Cardiac muscle cell (in vitro differentiated cells and primary cell): Measurements from ENCODE around the gene SEC62. TPM values are rescaled to one million over a fixed set of nuclear protein-coding genes. Genes with fewer than 3 reads are reported as not detected.
A peak's percentile ranks its signal among the peaks of the same experiment; 100 is the strongest.

Source experiments
- DNase-seq, 2 donors: peaks; one replicate each; pipeline versions ENCODE4 v3.0.0 to v3.0.0-alpha.2; 2010 to 2017; ENCODE audit warnings: low read depth in 1 of 2, low spot score in 1 of 2
- H3K27ac ChIP-seq: fragments of 200-600 bp; sonication (generic); 2 replicates; pipeline ENCODE4 v1.5.1; 2016
- H3K27me3 ChIP-seq: fragments of 200-600 bp; sonication (generic); 2 replicates; pipeline ENCODE4 v1.6.0; 2016; ENCODE audit warnings: control low read depth
- H3K36me3 ChIP-seq: fragments of 200-600 bp; sonication (generic); 2 replicates; pipeline ENCODE4 v1.5.1; 2016; ENCODE audit warnings: control low read depth
- H3K4me1 ChIP-seq: fragments of 200-600 bp; sonication (generic); 2 replicates; pipeline ENCODE4 v1.8.1; 2017; ENCODE audit warnings: low read depth, mild to moderate bottlenecking, mixed run types
- H3K4me3 ChIP-seq: fragments of 200-600 bp; sonication (generic); 2 replicates; pipeline ENCODE4 v1.5.1; 2016; ENCODE audit warnings: mild to moderate bottlenecking
- H3K9me3 ChIP-seq: fragments of 200-600 bp; sonication (generic); 2 replicates; pipeline ENCODE4 v1.5.1; 2017; ENCODE audit warnings: low read depth, mild to moderate bottlenecking, control low read depth
- polyA plus RNA-seq: library from polyadenylated mRNA; unstranded; fragments of >200 nt; fragmentation: Nextera tagmentation; extraction: Ambion mirVana; gene quantifications from 2 replicates; pipeline ENCODE4 v1.2.1, GENCODE V29; 2016
- total RNA-seq: library from RNA; depleted of rRNA; stranded (reverse); fragments of >200 nt; gene quantifications from 2 replicates; pipeline ENCODE4 v1.2.3, GENCODE V29; 2016
- TF ChIP-seq, protein P1 (sequence below): IDR thresholded peaks from 2 replicates; pipeline ENCODE4 v1.5.1; 2012; ENCODE audit warnings: low read depth, mild to moderate bottlenecking, low read length

The SEC62 gene
- total and polyA plus RNA-seq, 2 experiments from 2014 or later, result 26.7 to 72.2 TPM

GRCh38 chr3:169990431-169990830, 23.8 kb downstream of the SEC62 start:
- H3K36me3 ChIP-seq, result peaks cover 80% of the 10 kb centered on the region
- H3K27me3 ChIP-seq, result no peaks in the 10 kb centered on the region
- DNase-seq, result no peak
- H3K4me3 ChIP-seq, result no peak overlapping the region
- no peaks in the 10 kb centered on the region for H3K4me1 ChIP-seq
- no peak overlapping the region for H3K27ac ChIP-seq
- TF ChIP-seq, protein P1, sequence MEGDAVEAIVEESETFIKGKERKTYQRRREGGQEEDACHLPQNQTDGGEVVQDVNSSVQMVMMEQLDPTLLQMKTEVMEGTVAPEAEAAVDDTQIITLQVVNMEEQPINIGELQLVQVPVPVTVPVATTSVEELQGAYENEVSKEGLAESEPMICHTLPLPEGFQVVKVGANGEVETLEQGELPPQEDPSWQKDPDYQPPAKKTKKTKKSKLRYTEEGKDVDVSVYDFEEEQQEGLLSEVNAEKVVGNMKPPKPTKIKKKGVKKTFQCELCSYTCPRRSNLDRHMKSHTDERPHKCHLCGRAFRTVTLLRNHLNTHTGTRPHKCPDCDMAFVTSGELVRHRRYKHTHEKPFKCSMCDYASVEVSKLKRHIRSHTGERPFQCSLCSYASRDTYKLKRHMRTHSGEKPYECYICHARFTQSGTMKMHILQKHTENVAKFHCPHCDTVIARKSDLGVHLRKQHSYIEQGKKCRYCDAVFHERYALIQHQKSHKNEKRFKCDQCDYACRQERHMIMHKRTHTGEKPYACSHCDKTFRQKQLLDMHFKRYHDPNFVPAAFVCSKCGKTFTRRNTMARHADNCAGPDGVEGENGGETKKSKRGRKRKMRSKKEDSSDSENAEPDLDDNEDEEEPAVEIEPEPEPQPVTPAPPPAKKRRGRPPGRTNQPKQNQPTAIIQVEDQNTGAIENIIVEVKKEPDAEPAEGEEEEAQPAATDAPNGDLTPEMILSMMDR, result no peak
- H3K9me3 ChIP-seq, result no peaks in the 10 kb centered on the region

GRCh38 chr3:169992156-169992555, 25.5 kb downstream of the SEC62 start:
- Histone ChIP-seq H3K9me3 (no peaks in the 10 kb centered on the region), H3K27ac (peak overlapping the region; percentile 68), H3K27me3 (no peaks in the 10 kb centered on the region), H3K36me3 (peaks cover 63% of the 10 kb centered on the region), H3K4me3 (no peak overlapping the region), H3K4me1 (no peaks in the 10 kb centered on the region)
- DNase-seq, result peak in 1 of 2 donors; percentile 20
- TF ChIP-seq, protein P1, result no peak

- peaks cover 58% of the 10 kb centered on the region for H3K36me3 ChIP-seq
- TF ChIP-seq, protein P1, result no peak
- H3K9me3 ChIP-seq, result no peaks in the 10 kb centered on the region
- H3K27me3 ChIP-seq, result no peaks in the 10 kb centered on the region
- no peak overlapping the region for H3K4me3 ChIP-seq
- no peaks in the 10 kb centered on the region for H3K4me1 ChIP-seq
- DNase-seq, result no peak
- no peak overlapping the region for H3K27ac ChIP-seq
Measured at GRCh38 chr3:169992781-169993180, 26.2 kb downstream of the SEC62 start.

DNA sequence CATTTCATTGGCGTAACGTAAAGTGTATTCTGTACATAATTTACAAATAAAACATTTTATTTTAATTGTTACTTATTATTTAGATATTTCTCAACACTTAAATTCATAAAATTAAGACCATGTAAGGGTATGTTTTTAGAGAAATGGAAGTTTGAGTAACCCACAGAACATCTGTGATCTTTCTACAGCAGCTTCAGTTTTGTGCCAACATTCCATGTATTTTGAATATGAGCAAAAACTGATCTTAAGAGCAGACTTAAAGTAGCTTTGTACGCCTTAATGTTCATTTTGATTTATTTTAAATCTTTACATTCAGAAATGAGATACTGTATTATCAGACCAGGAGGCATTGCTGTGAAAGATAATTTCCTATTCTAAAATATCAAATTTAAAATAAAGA, 27.2 kb downstream of the SEC62 start:
- no peak for DNase-seq
- no peak overlapping the region for H3K27ac ChIP-seq
- H3K9me3 ChIP-seq, result no peaks in the 10 kb centered on the region
- H3K4me1 ChIP-seq, result no peaks in the 10 kb centered on the region
- no peaks in the 10 kb centered on the region for H3K27me3 ChIP-seq
- TF ChIP-seq, protein P1, result no peak
- peaks cover 48% of the 10 kb centered on the region for H3K36me3 ChIP-seq
- H3K4me3 ChIP-seq, result no peak overlapping the region

GRCh38 chr3:169996063-169996462, 29.5 kb downstream of the SEC62 start:
- H3K4me3 ChIP-seq, result no peak overlapping the region
- peaks cover 29% of the 10 kb centered on the region for H3K36me3 ChIP-seq
- TF ChIP-seq, protein P1, result no peak
- no peak for DNase-seq
- peak overlapping the region; percentile 28 for H3K27ac ChIP-seq
- no peaks in the 10 kb centered on the region for H3K9me3 ChIP-seq
- H3K27me3 ChIP-seq, result no peaks in the 10 kb centered on the region
- no peaks in the 10 kb centered on the region for H3K4me1 ChIP-seq

GRCh38 chr3:169998668-169999131, 32.1 kb downstream of the SEC62 start:
- peak in 1 of 2 donors; percentile 80 for DNase-seq
- Histone ChIP-seq H3K27me3 (no peaks in the 10 kb centered on the region), H3K27ac (no peak overlapping the region), H3K4me1 (no peaks in the 10 kb centered on the region), H3K4me3 (no peak overlapping the region), H3K9me3 (no peaks in the 10 kb centered on the region), H3K36me3 (peaks cover 16% of the 10 kb centered on the region)
- TF ChIP-seq, protein P1, result no peak
